Daoy (cell line): ENCODE data around the gene BICD1. TPM values are rescaled to one million over a fixed set of nuclear protein-coding genes. Genes with fewer than 3 reads are reported as not detected.
A peak's percentile ranks its signal among the peaks of the same experiment; 100 is the strongest.
"Not testable (repeated sequence)": the region's sequence is repeated elsewhere in the genome, so short reads cannot be mapped to it uniquely, and the experiment has no call there.

ENCODE experiments used
- DNase-seq: peaks from one replicate; pipeline ENCODE4 v3.0.0-alpha.2; 2015; ENCODE audit warnings: low read depth
- total RNA-seq: library from RNA; depleted of rRNA; stranded (reverse); fragments of >200 nt; shearing (Covaris generic); gene quantifications from 2 replicates; pipeline ENCODE4 v1.2.3, GENCODE V29; 2014

Gene BICD1
- total RNA-seq, 1 experiment from 2014 or later: 14.2 TPM

DNA sequence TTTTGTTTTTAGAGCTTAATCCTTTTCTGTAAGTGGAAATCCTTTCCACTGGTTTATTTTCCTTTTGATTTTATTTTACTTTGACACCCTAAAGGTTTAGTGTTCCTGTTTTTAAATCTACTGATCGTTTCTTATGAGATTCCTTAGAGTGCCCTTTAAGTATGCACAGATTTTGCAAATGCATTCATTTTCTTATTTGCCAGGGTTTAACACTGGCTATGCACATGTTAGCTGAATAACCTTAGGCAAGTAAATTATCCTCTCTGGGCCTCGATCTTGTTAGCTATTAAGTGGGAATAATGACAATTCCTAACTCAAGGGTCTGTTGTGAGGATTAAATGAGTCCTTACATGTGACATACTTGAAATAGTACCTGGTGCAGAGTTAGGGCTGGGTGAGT, 136.0 kb downstream of the BICD1 start:
- DNase-seq: no peak

DNA sequence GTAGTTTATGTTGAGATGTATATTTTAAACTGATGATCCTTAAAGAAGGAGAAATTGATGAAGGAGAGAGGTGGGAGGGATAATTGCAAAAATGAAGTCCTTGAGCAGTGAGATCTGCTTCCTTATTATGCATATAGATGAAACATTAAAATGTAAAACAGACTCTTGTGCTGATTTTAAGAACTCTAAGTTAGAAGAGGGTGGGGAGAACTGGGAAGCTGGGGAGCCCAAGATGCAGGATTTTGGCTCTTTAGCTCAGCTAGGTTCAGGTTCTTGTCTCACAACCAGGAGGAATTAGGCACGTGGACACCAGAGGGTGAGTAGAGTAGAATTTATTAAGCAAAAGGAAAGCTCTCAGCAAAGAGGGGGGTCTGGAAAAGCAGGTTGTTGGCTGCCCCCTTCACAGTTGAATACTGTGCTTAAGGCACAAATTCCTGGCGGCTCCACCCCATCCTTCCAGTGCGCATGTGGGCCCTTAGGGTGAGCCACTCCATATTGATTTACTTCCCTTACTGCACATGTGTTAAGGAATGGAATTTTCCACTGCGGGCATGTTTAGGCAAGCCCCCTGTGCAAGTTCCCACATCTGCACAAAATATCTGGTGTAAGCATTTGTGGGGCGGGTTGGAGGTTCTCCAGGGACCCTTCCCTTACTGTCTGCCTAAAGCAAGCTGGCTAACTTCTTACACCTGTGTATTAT, 141.9 kb downstream of the BICD1 start:
- no peak for DNase-seq

DNA sequence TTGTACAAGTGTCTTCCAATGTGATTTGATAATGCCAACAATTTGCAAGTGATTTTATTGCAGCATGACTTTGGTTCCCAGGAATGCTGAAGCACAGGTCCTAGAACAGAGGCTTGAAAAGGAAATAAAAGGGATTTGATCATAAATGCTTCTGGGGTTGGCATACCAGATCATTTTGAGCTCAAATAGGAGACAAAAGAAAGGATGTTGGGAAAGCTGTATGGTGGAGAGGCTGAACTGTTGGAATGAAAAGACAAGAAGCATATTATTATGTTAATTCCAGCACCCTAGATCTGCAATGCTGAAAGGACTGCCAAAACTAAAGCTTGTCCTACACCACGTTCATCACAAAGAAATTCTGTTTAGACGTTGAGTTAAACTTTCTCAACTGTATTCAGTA, 143.1 kb downstream of the BICD1 start:
- no peak for DNase-seq

DNA sequence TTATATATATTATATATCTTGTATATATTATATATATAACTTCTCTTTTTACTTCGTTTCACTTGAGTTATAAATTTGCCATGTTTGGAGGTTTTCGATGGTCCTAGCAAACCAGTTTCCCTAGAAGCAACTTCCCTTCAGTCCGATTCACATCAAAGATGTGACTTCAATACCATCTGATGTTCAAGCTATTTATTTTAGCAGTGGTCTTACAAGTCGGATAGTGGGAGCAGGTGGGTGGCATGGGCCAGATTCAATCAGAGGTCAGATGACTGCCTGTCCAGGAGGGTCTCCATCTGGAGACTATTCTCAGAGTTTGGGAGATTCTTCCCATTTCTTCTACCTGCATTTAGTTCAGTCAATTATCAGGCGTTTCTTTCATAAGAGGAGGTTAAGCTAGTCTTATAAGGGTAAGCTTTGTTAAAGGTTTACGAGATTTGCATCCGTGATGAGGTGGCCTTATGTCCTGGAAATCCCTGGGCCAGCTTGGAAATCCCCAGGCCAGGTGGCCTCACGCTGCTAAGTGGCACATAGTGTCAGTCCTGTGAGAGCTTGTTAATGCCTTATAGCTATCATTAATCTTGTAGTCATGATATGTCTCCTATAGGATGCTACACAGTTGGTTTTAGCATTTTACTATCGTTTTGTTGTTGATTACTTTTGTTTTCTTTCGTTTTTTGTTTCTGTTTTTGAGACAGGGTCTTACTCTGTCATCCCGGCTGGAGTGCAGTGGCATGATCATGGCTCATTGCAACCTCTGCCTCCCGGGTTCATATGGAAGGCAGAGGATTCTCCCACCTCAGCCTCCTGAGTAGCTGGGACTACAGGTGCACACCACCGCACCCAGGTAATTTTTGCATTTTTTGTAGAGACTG, 145.8 kb downstream of the BICD1 start:
- DNase-seq: peak; percentile 12

DNA sequence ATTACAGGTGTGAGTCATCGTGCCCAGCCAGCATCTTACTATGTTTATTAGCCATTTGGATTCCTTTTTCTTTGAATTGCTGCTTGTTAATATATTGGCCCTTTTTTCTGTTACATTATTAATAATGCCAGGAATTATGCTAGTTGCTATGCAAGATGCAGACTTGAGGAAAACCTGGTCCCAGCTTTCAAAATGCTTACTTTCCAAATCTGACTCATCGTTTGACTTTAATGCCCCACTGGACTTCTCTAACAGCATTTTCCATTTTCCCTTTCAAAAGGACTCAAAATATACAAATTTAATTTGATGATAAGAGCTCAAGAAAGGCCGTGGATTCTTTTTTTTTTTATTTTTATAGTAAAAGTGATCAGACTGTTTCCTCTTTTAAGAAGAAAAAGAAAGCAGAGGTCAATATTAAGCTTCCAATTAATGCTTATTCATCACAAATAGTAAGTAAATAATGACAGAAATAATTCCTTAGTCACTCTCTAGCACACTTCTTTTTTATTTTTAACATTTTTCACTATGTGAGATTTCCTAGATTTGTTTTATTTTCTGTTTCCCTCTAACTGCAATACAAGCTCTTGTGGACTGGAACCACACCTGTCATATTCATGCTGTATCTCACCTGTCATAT, 146.6 kb downstream of the BICD1 start:
- no peak for DNase-seq

DNA sequence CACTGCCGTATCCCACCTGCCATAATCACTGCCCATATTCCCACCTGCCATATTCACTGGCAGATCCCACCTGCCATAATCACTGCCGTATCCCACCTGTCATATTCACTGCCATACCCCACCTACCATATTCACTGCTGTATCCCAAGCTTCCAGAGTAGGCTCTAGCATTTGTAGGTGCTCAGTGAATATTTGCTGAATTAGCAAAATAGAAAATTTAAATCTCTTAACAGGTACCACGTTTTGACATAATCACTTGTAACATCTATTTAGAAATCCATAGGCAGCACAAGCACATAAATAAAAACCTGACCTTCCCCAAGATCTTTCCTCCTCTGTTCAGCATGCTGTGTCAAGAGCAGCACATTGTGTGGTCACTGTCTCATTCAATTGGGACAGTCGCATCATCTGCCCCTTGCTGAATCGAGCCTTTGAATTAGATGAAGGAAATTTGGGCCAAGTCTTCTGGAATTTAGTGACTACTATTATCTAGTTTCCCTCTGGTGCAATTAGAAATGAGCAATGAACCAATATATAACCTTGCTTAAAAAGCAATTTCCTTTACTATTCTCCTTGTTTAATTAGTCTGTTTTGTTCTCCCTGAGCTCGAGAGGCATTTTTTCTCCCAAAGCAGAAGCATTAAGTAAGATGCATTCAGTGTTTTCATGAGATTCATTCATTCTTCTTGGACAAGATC, 147.8 kb downstream of the BICD1 start:
- no peak for DNase-seq

DNA sequence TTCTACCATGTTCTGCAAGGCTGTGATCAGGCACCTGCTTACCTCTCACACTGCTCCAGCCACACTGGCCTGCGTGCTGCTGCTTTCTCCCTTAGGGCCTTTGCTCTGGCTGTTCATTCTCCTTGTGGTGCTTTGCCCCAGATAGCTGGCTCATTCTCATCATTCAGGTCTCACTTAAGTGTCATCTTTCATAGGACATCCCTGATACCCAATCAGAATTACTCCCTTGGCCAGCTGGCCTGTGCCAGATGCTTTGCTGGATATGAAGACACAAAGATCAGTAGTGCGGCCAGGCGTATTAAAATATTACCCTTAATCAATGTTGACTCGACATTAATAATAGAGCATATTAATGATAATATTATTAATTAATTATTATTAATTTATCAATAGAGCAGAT, 148.9 kb downstream of the BICD1 start:
- no peak for DNase-seq

DNA sequence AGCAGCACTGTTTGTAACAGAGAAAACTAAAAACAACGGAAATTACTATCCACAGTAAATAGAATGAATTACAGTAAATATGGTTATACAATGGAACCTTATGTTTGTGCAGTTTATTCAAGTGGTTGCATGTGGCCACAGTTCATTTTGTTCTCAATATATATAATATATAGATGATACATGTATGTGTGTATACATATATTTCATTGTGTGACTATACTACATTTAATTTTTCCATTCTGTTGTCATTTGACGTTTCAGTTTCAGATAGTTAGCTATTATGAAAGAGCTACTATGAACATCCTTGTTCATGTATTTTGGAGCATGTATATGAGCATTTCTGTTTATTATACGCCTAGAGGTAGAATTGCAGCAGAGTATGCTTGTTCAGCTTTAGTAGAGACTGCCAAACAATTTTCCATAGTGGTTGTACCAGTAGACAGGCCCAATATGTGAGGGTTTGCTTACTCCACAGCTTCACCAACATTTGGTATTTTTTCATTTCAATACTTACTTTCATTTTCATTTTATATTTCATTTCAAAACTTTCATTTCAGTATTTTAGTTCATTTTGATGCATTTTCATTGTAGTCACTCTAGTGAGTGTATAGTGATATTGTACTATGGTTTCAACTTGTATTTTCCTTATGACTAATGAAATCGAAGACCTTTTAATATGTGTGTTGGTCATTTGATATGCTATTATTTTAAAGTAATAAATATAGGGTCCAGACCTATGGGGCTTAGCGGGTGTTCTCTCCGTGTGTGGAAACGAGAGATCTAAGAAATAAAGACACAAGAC, 151.2 kb downstream of the BICD1 start:
- DNase-seq: no peak

DNA sequence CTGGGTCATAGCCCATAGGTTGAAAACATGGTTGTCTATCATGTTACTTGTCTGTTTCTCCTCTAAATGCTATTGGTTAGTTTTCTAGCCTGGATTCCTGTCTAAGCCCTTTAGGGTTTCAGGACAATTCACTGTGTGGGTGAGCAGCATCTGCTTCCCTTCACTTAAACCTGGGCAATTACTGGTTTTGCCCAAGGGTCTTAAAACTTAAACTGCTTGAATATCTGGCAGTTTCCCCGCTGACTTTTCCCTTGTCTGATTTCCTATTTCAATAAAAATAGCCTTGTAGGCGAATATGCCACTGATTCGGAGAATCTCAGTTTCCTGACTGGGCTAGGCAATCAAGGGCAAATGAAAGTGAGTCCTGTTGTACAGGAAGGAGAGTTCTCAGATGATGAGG, 154.0 kb downstream of the BICD1 start:
- no peak for DNase-seq

DNA sequence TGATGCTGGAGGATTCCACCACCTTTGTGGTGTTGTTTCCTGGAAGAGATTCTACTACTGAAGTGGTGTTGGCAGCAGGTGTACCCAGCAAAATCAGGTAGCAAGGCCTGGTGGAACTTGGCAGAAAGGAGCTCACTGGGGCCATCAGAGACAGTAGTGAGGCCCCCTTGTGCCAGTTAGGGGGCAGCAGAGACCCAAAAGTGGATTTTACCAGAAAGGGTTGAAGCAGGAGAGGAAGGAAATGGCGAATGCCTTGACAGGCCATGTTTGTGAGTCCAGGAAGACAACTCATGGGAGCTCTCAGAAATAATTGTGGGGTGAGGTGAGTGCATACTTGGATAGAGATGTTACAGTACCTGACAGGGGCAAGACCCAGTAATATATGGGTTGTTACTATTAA, 155.0 kb downstream of the BICD1 start:
- DNase-seq: peak; percentile 27

DNA sequence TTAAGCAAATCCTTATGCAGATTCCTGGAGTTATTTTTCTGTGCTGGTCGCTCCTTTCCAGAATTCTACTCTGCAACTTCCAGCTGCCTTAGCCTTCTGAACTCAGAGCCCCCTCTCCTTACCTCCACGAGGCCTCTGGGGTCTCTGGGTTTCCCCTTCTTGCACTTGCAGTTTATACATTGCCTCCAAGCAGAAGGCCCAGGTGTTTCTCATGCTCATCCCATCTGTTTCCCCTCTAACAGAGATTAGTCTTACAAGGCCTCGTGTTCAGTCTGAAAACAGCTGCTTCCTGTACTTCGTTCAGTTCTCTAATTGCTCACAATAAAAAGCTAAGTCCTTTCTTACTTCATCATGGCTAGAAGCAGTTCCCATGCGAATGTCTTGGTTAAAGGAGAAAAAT, 158.3 kb downstream of the BICD1 start:
- no peak for DNase-seq

DNA sequence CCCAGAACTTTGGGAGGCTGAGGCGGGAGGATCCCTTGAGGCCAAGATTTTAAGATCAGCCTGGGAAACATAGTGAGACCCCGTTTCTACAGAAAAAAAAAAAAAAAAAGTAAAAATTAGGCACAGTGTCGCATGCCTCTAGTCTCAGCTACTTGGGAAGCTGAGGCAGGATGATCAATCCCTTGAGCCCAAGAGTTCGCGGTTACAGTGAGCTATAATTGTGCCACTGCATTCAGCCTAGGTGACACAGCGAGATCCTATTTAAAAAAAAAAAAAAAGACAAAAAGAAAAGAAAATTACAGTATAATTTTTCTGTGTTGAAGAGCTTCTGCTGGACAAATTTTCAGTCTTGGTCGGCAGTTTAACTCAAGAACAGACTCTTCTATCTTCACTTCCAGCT, 158.8 kb downstream of the BICD1 start:
- no peak for DNase-seq

DNA sequence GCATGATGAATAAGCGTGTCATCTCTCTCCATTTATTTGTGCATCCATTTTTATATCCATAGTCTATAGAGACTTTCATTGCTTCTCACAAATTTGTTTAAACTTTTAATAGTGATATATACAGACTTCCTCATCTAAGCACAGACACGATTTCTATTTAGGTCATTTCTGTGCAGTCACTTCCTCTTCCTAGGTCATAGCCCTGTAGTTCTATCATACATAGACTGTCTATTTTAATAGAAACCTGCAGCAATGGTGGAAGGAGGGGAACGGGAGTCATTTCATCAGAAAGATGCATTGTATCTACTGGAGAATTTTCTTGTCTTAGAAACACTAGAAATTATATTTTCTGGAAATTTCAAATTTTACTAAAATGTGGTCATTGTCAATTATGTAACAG, 159.3 kb downstream of the BICD1 start:
- no peak for DNase-seq

DNA sequence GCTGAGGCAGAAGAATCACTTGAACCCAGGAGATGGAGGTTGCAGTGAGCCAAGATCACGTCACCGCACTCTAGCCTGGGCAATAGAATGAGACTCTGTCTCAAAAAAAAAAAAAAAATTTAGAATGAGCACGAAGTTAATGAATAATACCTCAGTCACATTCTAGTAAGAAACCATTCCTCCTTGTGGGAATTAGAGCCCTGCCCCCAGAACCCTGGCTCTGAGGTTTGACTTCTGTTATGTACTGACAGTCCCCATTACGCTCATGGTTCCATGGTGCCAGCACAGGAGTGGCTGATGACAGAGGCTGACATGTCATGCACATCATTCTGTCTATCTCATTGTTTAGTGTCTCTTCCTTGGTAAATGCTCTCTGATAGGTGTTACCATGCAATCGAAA, 160.1 kb downstream of the BICD1 start:
- no peak for DNase-seq

DNA sequence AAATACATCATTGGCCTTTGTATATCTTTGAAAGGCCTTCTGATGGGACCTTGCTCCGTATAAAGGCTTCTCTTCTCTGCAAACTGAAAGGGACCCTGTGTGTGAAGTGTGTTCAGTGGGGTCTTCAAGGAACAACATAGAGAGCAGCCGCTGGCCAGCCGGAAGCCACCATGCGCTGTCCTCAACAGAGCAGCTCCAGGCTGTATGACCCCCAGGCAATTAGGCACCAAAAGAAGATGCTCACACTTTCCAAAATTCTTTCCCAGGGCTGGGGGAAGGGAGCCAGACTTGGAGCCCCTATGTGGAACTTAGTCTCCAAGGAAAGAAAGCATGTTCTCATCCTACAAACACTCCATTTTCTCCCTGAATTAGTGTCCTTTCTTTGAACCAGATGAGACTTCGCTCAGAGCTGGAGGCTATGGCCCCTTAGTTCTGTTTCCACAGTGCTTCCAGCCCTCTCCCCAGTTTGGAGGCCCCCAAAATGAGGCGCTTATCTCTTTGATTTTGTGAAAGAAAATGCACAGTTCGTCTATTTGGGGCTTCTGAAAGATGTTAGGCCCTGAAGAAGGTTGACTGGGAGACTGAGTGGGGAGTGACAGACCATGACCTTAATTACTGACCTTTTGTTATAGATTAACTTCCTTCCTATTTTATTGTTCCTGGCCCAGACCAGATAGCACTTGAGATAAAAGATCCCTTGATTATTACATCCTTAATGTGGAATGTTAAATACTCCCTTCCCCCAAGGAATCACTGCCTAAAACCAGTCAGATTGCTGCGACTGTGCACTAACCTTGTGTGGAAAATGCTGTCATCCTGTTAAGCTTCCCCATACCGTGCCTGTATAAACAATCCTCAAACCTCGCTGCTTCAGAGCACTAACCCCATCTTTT, 164.4 kb downstream of the BICD1 start:
- DNase-seq: no peak

DNA sequence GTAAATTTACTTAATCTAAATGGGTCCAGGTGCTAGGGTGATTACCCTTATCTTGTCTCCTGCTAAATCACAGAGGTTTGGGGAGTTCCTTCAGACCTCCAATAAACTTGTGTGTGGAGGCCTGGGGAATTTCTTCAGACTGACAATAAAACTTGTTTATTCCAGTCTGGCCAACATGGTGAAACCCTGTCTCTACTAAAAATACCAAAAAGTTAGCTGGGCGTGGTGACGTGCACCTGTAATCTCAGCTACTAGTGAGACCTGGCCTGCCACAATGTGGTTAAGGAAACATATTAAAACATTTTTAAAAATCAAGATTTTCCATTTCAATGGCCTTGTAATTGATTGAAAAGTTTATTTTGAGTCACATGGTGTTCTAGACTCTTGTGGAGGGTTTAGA, 165.8 kb downstream of the BICD1 start:
- DNase-seq: no peak

DNA sequence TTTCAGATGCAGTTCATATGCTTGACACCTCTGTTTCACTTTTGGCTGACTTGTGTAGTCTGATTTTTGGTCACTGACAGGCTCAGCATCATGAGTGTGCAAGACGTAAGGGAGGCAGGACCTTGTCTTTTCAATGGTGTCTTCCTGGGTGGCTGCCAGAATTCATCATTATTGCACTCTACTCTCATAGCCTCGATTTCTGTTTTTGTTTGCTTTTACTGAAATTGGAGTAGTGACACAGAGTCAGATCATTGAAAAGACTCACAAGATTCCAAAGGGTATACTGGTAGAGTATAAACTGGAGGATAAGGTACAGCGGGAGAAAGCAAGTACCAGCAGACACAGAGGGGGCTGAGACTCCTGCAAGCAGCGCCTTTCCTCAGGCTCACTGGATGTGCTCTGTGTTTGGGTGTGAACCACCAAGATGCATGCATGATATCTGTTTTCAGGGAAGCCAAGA, 166.4 kb downstream of the BICD1 start:
- DNase-seq: peak; percentile 10

DNA sequence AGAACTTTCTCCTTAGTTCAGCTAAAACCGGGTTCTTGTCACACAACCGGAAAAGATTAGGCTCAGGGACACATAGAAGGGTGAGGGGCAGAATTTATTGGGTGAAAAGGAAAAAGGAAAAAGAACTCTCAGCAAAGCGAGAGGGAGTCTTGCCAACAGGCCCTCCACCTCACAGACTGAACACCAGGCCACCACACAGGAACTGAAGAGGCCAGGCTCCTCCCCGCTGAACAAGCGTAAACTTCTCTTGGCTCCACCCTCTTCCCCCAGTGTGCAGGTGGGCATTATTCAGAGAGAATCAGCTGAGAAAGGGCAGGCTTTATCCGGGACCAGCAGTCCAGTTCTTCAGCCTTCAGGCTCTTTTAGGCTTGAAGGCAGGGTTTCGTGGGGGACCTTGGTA, 167.1 kb downstream of the BICD1 start:
- no peak for DNase-seq

DNA sequence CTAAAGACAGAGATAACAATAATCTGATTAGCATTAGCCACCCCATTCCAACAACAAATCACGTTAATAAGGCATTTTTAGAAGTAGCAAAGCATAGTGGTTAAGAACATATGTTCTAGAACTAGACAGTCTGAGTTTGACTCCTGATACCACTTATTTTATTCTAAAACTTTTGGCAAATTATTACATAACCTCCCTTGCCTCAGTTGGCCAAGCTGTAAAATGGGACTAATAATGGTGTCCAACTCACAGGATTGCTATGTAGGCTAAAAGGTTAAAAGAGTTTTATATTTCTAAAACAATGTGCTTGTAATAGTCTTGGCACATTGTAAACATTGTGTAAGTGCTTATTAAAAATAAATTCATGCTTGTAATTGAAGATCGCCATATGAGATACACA, 168.0 kb downstream of the BICD1 start:
- no peak for DNase-seq

DNA sequence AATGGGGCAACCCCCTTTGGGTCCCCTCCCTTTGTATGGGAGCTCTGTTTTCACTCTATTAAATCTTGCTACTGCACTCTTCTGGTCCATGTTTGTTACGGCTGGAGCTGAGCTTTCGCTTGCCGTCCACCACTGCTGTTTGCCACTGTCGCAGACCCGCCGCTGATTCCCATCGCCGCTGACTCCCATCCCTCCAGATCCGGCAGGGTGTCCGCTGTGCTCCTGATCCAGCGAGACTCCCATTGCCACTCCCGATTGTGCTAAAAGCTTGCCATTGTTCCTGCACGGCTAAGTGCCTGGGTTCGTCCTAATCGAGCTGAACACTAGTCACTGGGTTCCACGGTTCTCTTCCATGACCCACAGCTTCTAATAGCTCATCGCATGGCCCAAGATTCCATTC, 168.9 kb downstream of the BICD1 start:
- DNase-seq: not testable (repeated sequence)
